DND-41 (cell line): ENCODE measurements around the gene ZDHHC18.

Experiments used
- ATAC-seq: fragments of 200-7000 bp; cut with Tn5 transposase; 3 replicates; pipeline ENCODE4 v1.9.1; 2021; ENCODE audit warnings: low read depth; ENCODE audit not compliant: insufficient read depth
- DNase-seq: peaks from one replicate; pipeline ENCODE4 v3.0.0-alpha.2; 2020
- H2AFZ ChIP-seq: 2 replicates; pipeline ENCODE4 v1.6.0; 2012; ENCODE audit warnings: low read depth, low read length
- H3K27ac ChIP-seq: 2 replicates; pipeline ENCODE4 v1.5.1; 2012; ENCODE audit warnings: low read length, inconsistent platforms
- H3K27me3 ChIP-seq: fragments of 200-600 bp; sonication (generic); 2 replicates; pipeline ENCODE4 v1.6.0; 2012; ENCODE audit warnings: low read length, mild to moderate bottlenecking, inconsistent platforms; ENCODE audit not compliant: insufficient read depth, poor library complexity
- H3K36me3 ChIP-seq: 2 replicates; pipeline ENCODE4 v1.5.1; 2012; ENCODE audit warnings: low read length, inconsistent platforms; ENCODE audit not compliant: insufficient read depth
- H3K4me1 ChIP-seq: 2 replicates; pipeline ENCODE4 v1.5.1; 2012; ENCODE audit warnings: mild to moderate bottlenecking, low read length; ENCODE audit not compliant: insufficient read depth
- H3K4me2 ChIP-seq: 2 replicates; pipeline ENCODE4 v1.6.0; 2012; ENCODE audit warnings: mild to moderate bottlenecking, moderate library complexity, low read length, inconsistent platforms; ENCODE audit not compliant: insufficient read depth
- H3K4me3 ChIP-seq, 2 experiments: fragments of 200-600 bp in 1 of 2; shearing (Covaris generic) in 1 of 2; 2 replicates each; pipeline ENCODE4 v1.5.1; 2012 to 2016; ENCODE audit warnings: inconsistent platforms in 2 of 2, low read length in 2 of 2, mild to moderate bottlenecking in 2 of 2, low read depth in 1 of 2, moderate library complexity in 1 of 2
- H3K79me2 ChIP-seq: 2 replicates; pipeline ENCODE4 v1.6.0; 2012; ENCODE audit warnings: low read length, inconsistent platforms; ENCODE audit not compliant: insufficient read depth
- H3K9ac ChIP-seq: 2 replicates; pipeline ENCODE4 v1.6.0; 2012; ENCODE audit warnings: low read depth, mild to moderate bottlenecking, inconsistent platforms, low read length, moderate library complexity
- H3K9me3 ChIP-seq: 2 replicates; pipeline ENCODE4 v1.5.1; 2012; ENCODE audit warnings: low read length, moderate library complexity, mild to moderate bottlenecking, inconsistent platforms; ENCODE audit not compliant: insufficient read depth, severe bottlenecking
- H4K20me1 ChIP-seq: 2 replicates; pipeline ENCODE4 v1.6.0; 2012; ENCODE audit warnings: low read length; ENCODE audit not compliant: insufficient read depth
- CTCF ChIP-seq: IDR thresholded peaks from 2 replicates; pipeline ENCODE4 v1.5.1; 2012; ENCODE audit warnings: borderline replicate concordance, low read length, moderate library complexity, mild to moderate bottlenecking; ENCODE audit not compliant: poor library complexity, severe bottlenecking; ENCODE audit errors: extremely low read depth
- EZH2 ChIP-seq: IDR thresholded peaks from 3 replicates; pipeline ENCODE4 v1.6.1; 2012; ENCODE audit warnings: borderline replicate concordance, low read depth, mild to moderate bottlenecking, moderate library complexity, low read length, inconsistent platforms; ENCODE audit not compliant: severe bottlenecking

ZDHHC18 gene

GRCh38 chr1:26781206-26781825, 45.2 kb upstream of the ZDHHC18 start:
- Histone ChIP-seq H3K9ac (no peak overlapping the region), H4K20me1 (peaks cover 24% of the 10 kb centered on the region), H2AFZ (no peak overlapping the region), H3K27me3 (no peaks in the 10 kb centered on the region), H3K79me2 (peaks cover 23% of the 10 kb centered on the region), H3K4me1 (peaks cover 24% of the 10 kb centered on the region), H3K27ac (no peak overlapping the region), H3K4me2 (no peak overlapping the region), H3K9me3 (no peaks in the 10 kb centered on the region), H3K36me3 (peaks cover 67% of the 10 kb centered on the region), H3K4me3 (no peak overlapping the region)
- ATAC-seq (no peak), DNase-seq (no peak)
- TF ChIP-seq EZH2 (no peak), CTCF (no peak)

GRCh38 chr1:26782521-26783212, 43.8 kb upstream of the ZDHHC18 start:
- Histone ChIP-seq H4K20me1 (peaks cover 24% of the 10 kb centered on the region), H3K9me3 (no peaks in the 10 kb centered on the region), H3K4me3 (no peak overlapping the region), H3K36me3 (peaks cover 54% of the 10 kb centered on the region), H2AFZ (no peak overlapping the region), H3K27ac (no peak overlapping the region), H3K4me1 (peaks cover 37% of the 10 kb centered on the region), H3K9ac (no peak overlapping the region), H3K27me3 (no peaks in the 10 kb centered on the region), H3K4me2 (no peak overlapping the region), H3K79me2 (peaks cover 15% of the 10 kb centered on the region)
- no peak for ATAC-seq
- no peak for DNase-seq
- TF ChIP-seq EZH2 (no peak), CTCF (no peak)

DNA sequence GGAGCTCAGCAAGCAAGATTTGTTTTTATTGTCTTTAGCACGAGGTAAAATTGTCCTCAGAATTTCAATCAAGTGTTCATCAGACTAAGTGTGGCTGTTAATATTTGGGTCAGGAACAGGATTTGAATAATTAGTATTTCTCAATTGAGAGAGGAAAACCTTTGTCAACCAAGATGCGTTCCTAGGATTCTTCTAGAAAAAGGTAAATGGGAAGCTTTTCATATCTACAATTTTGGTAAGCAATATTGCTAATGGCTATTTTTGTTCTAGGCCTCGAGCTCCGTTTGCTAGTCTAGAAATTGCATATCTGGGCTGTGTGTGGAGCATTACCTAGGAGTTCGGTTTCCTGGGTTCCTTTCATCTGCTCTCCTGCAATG, 42.9 kb upstream of the ZDHHC18 start:
- Histone ChIP-seq H3K4me2 (no peak overlapping the region), H3K27ac (no peak overlapping the region)

More for the DNA sequence above, 42.9 kb upstream of the ZDHHC18 start:
- peaks cover 44% of the 10 kb centered on the region for H3K36me3 ChIP-seq
- no peak for ATAC-seq
- DNase-seq = no peak
- H3K4me1 ChIP-seq = peaks cover 42% of the 10 kb centered on the region
- no peak overlapping the region for H3K4me3 ChIP-seq
- H3K27me3 ChIP-seq = no peaks in the 10 kb centered on the region
- H4K20me1 ChIP-seq = peaks cover 21% of the 10 kb centered on the region
- TF ChIP-seq CTCF (no peak), EZH2 (no peak)
- no peak overlapping the region for H2AFZ ChIP-seq
- peaks cover 17% of the 10 kb centered on the region for H3K79me2 ChIP-seq
- no peaks in the 10 kb centered on the region for H3K9me3 ChIP-seq
- H3K9ac ChIP-seq = no peak overlapping the region
